Stomach (tissue), 4 donors: ENCODE results near the gene C15orf39.
"Not testable (repeated sequence)": the region's sequence is repeated elsewhere in the genome, so short reads cannot be mapped to it uniquely, and the experiment has no call there.

Experiments
- EP300 ChIP-seq: sonication (generic); formaldehyde crosslinking; IDR thresholded peaks from one replicate; pipeline ENCODE4 v1.6.1; 2017; ENCODE audit warnings: antibody characterized with exemption
- POLR2A ChIP-seq, 4 donors: fragments of 450-650 bp; IDR thresholded peaks; one replicate each; pipeline ENCODE4 v1.6.1; 2016; ENCODE audit warnings: antibody characterized with exemption in 4 of 4, control low read depth in 2 of 4, mild to moderate bottlenecking in 1 of 4, moderate library complexity in 1 of 4
- POLR2AphosphoS5 ChIP-seq, 3 donors: sonication (generic); formaldehyde crosslinking; IDR thresholded peaks; one replicate each; pipeline ENCODE4 v1.6.1; 2016; ENCODE audit warnings: antibody characterized with exemption in 3 of 3
- TF ChIP-seq, protein P1 (sequence below), 7 experiments: fragments of 450-650 bp in 4 of 7; fragments of 200-600 bp in 3 of 7; sonication (generic) in 3 of 7; IDR thresholded peaks; one replicate each; pipeline ENCODE4 v1.5.1; 2016 to 2019; ENCODE audit warnings: antibody characterized with exemption in 7 of 7, control low read depth in 2 of 7, mild to moderate bottlenecking in 1 of 7

DNA sequence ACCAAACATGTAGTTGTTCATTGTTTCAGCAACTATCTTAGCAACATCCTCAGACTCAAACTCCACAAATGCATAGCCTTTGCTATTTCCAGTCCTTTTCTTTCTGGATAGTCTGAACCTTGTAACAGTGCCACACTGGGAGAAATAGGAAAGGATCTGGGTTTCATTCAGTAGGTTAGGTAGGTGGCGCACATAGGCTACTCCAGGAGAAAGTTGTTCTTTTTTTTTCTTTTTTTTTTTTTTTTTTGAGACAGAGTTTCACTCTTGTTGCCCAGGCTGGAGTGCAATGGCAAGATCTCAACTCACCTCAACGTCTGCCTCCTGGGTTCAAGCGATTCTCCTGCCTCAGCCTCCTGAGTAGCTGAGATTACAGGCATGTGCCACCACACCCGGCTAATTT, 50.6 kb downstream of the C15orf39 start:
- TF ChIP-seq POLR2A (IDR thresholded peaks at IDR 0.05); POLR2AphosphoS5 (IDR thresholded peaks at IDR 0.05); EP300: not testable (repeated sequence)
- TF ChIP-seq, protein P1, sequence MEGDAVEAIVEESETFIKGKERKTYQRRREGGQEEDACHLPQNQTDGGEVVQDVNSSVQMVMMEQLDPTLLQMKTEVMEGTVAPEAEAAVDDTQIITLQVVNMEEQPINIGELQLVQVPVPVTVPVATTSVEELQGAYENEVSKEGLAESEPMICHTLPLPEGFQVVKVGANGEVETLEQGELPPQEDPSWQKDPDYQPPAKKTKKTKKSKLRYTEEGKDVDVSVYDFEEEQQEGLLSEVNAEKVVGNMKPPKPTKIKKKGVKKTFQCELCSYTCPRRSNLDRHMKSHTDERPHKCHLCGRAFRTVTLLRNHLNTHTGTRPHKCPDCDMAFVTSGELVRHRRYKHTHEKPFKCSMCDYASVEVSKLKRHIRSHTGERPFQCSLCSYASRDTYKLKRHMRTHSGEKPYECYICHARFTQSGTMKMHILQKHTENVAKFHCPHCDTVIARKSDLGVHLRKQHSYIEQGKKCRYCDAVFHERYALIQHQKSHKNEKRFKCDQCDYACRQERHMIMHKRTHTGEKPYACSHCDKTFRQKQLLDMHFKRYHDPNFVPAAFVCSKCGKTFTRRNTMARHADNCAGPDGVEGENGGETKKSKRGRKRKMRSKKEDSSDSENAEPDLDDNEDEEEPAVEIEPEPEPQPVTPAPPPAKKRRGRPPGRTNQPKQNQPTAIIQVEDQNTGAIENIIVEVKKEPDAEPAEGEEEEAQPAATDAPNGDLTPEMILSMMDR (IDR thresholded peaks at IDR 0.05) = not testable (repeated sequence)
